ENCODE data around the gene JPT2. TPM values are rescaled to one million over a fixed set of nuclear protein-coding genes. Genes with fewer than 3 reads are reported as not detected.
A peak's percentile ranks its signal among the peaks of the same experiment; 100 is the strongest.

Gene JPT2
- polyA plus RNA-seq, 3 donors = 5.4 to 7.5 (median 5.8) TPM

DNA sequence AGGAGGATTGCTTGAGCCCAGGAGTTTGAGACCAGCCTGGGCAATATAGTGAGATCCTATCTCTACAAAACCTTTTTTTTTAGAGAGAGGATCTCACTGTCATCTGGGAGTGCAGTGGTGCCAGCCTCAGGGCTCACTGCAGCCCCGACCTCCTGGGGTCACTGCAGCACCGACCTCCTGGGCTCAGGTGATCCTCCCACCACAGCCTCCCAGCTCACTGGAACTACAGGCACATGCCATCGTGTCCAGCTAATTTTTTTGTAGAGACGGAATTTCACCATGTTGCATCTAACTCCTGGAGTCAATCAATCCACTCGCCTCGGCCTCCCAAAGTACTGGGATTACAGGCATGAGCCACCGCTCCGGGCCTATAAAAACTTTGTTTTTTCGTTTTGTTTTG, 43.3 kb downstream of the JPT2 start:
- Histone ChIP-seq H3K27ac (ENCODE audit: low read depth in 1 of 2, low read length in 2 of 2) (peak overlapping the region; percentile 70 to 84), H3K4me2 (replicated peaks; ENCODE audit: extremely low read depth, low read length, poor library complexity, severe bottlenecking) (peak overlapping the region; percentile 41), H4K20me1 (ENCODE audit: insufficient read depth, low read length) (peaks cover 30% of the 10 kb centered on the region), H3K4me3 (replicated peaks in 1 of 3; ENCODE audit: low read depth in 2 of 3, low read length in 3 of 3) (peak overlapping the region in 1 of 3 experiments; percentile 51), H2AFZ (ENCODE audit: insufficient read depth, low read depth, low read length, poor library complexity, severe bottlenecking) (no peak overlapping the region), H3K9me3 (replicated peaks in 1 of 2; ENCODE audit: control insufficient read depth in 1 of 2, insufficient read depth in 1 of 2, low read length in 2 of 2) (no peaks in the 10 kb centered on the region), H3K36me3 (replicated peaks in 1 of 2; ENCODE audit: control insufficient read depth in 1 of 2, insufficient read depth in 2 of 2, low read length in 2 of 2) (peaks cover 14 to 16% of the 10 kb centered on the region in 2 donors), H3K4me1 (ENCODE audit: control insufficient read depth in 1 of 2, insufficient read depth in 2 of 2, low read length in 2 of 2) (peaks cover 53 to 59% of the 10 kb centered on the region in 2 donors), H3K9ac (ENCODE audit: insufficient read depth, low read length, poor library complexity, severe bottlenecking) (no peak overlapping the region), H3K79me2 (ENCODE audit: insufficient read depth, low read length) (peaks cover 68% of the 10 kb centered on the region), H3K27me3 (ENCODE audit: control insufficient read depth in 2 of 2, insufficient read depth in 2 of 2, low read length in 2 of 2) (no peaks in the 10 kb centered on the region)
- H3K4me3 Mint-ChIP-seq = peak overlapping the region in 1 of 2 donors; percentile 30
- TF ChIP-seq, protein P1, sequence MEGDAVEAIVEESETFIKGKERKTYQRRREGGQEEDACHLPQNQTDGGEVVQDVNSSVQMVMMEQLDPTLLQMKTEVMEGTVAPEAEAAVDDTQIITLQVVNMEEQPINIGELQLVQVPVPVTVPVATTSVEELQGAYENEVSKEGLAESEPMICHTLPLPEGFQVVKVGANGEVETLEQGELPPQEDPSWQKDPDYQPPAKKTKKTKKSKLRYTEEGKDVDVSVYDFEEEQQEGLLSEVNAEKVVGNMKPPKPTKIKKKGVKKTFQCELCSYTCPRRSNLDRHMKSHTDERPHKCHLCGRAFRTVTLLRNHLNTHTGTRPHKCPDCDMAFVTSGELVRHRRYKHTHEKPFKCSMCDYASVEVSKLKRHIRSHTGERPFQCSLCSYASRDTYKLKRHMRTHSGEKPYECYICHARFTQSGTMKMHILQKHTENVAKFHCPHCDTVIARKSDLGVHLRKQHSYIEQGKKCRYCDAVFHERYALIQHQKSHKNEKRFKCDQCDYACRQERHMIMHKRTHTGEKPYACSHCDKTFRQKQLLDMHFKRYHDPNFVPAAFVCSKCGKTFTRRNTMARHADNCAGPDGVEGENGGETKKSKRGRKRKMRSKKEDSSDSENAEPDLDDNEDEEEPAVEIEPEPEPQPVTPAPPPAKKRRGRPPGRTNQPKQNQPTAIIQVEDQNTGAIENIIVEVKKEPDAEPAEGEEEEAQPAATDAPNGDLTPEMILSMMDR (IDR thresholded peaks at IDR 0.05) = no peak
- intact Hi-C loops (cut with micrococcal nuclease) = no loop called here
- 90% methylated on average over 2 of the region's 9 CpGs for WGBS (ENCODE audit: insufficient coverage)
- H3K9me3 Mint-ChIP-seq = no peaks in the 10 kb centered on the region
- peaks cover 56% of the 10 kb centered on the region for H3K4me1 Mint-ChIP-seq
- DNase-seq = no peak
- peaks cover 0 to 2% (median 0%) of the 10 kb centered on the region in 3 donors for H3K27me3 Mint-ChIP-seq (ENCODE audit: low read depth in 3 of 3)
- H3K36me3 Mint-ChIP-seq = peaks cover 11 to 35% of the 10 kb centered on the region in 2 donors
- H3K27ac Mint-ChIP-seq = peak overlapping the region; percentile 91 to 96 (median 94)

GRCh38 chr16:1723450-1724147, 45.5 kb downstream of the JPT2 start:
- Mint-ChIP-seq H3K4me3 (no peak overlapping the region), H3K4me1 (peaks cover 51% of the 10 kb centered on the region)
- H3K4me2 ChIP-seq (replicated peaks; ENCODE audit: extremely low read depth, low read length, poor library complexity, severe bottlenecking) = no peak overlapping the region

More at GRCh38 chr16:1723450-1724147, 45.5 kb downstream of the JPT2 start:
- H3K36me3 ChIP-seq (replicated peaks in 1 of 2; ENCODE audit: control insufficient read depth in 1 of 2, insufficient read depth in 2 of 2, low read length in 2 of 2) = peaks cover 35 to 39% of the 10 kb centered on the region in 2 donors
- H3K9me3 ChIP-seq (replicated peaks in 1 of 2; ENCODE audit: control insufficient read depth in 1 of 2, insufficient read depth in 1 of 2, low read length in 2 of 2) = no peaks in the 10 kb centered on the region
- H3K4me3 ChIP-seq (replicated peaks in 1 of 3; ENCODE audit: low read depth in 2 of 3, low read length in 3 of 3) = no peak overlapping the region
- no peak overlapping the region for H3K9ac ChIP-seq (ENCODE audit: insufficient read depth, low read length, poor library complexity, severe bottlenecking)
- intact Hi-C loops (cut with micrococcal nuclease) = no loop called here
- no peaks in the 10 kb centered on the region for H3K27me3 ChIP-seq (ENCODE audit: control insufficient read depth in 2 of 2, insufficient read depth in 2 of 2, low read length in 2 of 2)
- H3K27me3 Mint-ChIP-seq (ENCODE audit: low read depth in 3 of 3) = peaks cover 0 to 2% (median 2%) of the 10 kb centered on the region in 3 donors
- TF ChIP-seq, protein P1 (IDR thresholded peaks at IDR 0.05) = peak; percentile 91
- peak; percentile 21 to 60 (median 43) for DNase-seq
- H3K79me2 ChIP-seq (ENCODE audit: insufficient read depth, low read length) = peaks cover 61% of the 10 kb centered on the region
- WGBS (ENCODE audit: insufficient coverage) = 66% methylated on average over 2 of the region's 6 CpGs
- peak overlapping the region; percentile 70 to 84 for H3K27ac ChIP-seq (ENCODE audit: low read depth in 1 of 2, low read length in 2 of 2)
- peaks cover 29 to 43% of the 10 kb centered on the region in 2 donors for H3K36me3 Mint-ChIP-seq
- H2AFZ ChIP-seq (ENCODE audit: insufficient read depth, low read depth, low read length, poor library complexity, severe bottlenecking) = no peak overlapping the region
- H3K4me1 ChIP-seq (ENCODE audit: control insufficient read depth in 1 of 2, insufficient read depth in 2 of 2, low read length in 2 of 2) = peaks cover 53 to 57% of the 10 kb centered on the region in 2 donors
- no peaks in the 10 kb centered on the region for H3K9me3 Mint-ChIP-seq
- peaks cover 49% of the 10 kb centered on the region for H4K20me1 ChIP-seq (ENCODE audit: insufficient read depth, low read length)
- peak overlapping the region; percentile 88 to 96 (median 94) for H3K27ac Mint-ChIP-seq
